ENCODE measurements around the gene PIP4P1. TPM values are rescaled to one million over a fixed set of nuclear protein-coding genes. Genes with fewer than 3 reads are reported as not detected.

Gene PIP4P1
- total and polyA plus RNA-seq, 9 of the 15 experiments (the other 6 are each of a cell fraction or from before 2014, with no cell fraction given), result 5.3 to 20.9 (median 10.7) TPM

- TF ChIP-seq TFAP4 (CRISPR knock-in tag; IDR thresholded peaks at IDR 0.05; ENCODE audit: borderline replicate concordance), result peak; percentile 90
- TF ChIP-seq RNF2 (IDR thresholded peaks at IDR 0.05), result peak; percentile 43; the same call in 1 of the 2 replicates
- no peak for TF ChIP-seq ZNF124 (CRISPR knock-in tag; IDR thresholded peaks at IDR 0.05)
- TF ChIP-seq, protein P1, sequence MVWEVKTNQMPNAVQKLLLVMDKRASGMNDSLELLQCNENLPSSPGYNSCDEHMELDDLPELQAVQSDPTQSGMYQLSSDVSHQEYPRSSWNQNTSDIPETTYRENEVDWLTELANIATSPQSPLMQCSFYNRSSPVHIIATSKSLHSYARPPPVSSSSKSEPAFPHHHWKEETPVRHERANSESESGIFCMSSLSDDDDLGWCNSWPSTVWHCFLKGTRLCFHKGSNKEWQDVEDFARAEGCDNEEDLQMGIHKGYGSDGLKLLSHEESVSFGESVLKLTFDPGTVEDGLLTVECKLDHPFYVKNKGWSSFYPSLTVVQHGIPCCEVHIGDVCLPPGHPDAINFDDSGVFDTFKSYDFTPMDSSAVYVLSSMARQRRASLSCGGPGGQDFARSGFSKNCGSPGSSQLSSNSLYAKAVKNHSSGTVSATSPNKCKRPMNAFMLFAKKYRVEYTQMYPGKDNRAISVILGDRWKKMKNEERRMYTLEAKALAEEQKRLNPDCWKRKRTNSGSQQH (CRISPR knock-in tag; IDR thresholded peaks at IDR 0.05), result peak; percentile 27; the same call in 1 of the 2 replicates
- peak; percentile 85 for TF ChIP-seq TCF3 (CRISPR knock-in tag; IDR thresholded peaks at IDR 0.05)
- TF ChIP-seq NR4A1 (CRISPR knock-in tag; IDR thresholded peaks at IDR 0.05), result no peak
- 0 out of 2 replicates have a peak, but pooled peaks have one; percentile 25 for TF ChIP-seq NR4A1 (tag; IDR thresholded peaks at IDR 0.05)
- TF ChIP-seq HMBOX1 (IDR thresholded peaks at IDR 0.05), result peak; percentile 66
- peak; percentile 40; the same call in 1 of the 2 replicates for TF ChIP-seq KLF16 (IDR thresholded peaks at IDR 0.05)
- TF ChIP-seq SOX6 (IDR thresholded peaks at IDR 0.05), result peak; percentile 52
- peak; percentile 57 for TF ChIP-seq POLR2AphosphoS5 (IDR thresholded peaks at IDR 0.05; ENCODE audit: control insufficient read depth, insufficient read depth, low read depth, low read length)
- peak; percentile 55; the same call in 1 of the 2 replicates for TF ChIP-seq NBN (IDR thresholded peaks at IDR 0.05; ENCODE audit: low read depth)
- TF ChIP-seq SMARCA4 (IDR thresholded peaks at IDR 0.05), result peak; percentile 68
- TF ChIP-seq GABPA (tag; conservative IDR thresholded peaks at IDR 0.05; ENCODE audit: low read depth), result peak; percentile 46
- TF ChIP-seq ELF4 (CRISPR knock-in tag; IDR thresholded peaks at IDR 0.05), result peak; percentile 66; the same call in 1 of the 2 replicates
- 0 out of 2 replicates have a peak, but pooled peaks have one; percentile 18 for TF ChIP-seq SPI1 (IDR thresholded peaks at IDR 0.05; ENCODE audit: borderline replicate concordance, low read depth, low read length)
- TF ChIP-seq CXXC5 (CRISPR knock-in tag; IDR thresholded peaks at IDR 0.05), result peak; percentile 28; the same call in 1 of the 2 replicates
- peak; percentile 33; the same call in 1 of the 2 replicates for TF ChIP-seq LEF1 (IDR thresholded peaks at IDR 0.05)
- TF ChIP-seq ADNP (tag; IDR thresholded peaks at IDR 0.05), result peak; percentile 54
- peak; percentile 39; the same call in 1 of the 2 replicates for TF ChIP-seq VEZF1 (CRISPR knock-in tag; IDR thresholded peaks at IDR 0.05)
- TF ChIP-seq SIX5 (IDR thresholded peaks at IDR 0.05; ENCODE audit: borderline replicate concordance in 1 of 2, insufficient read depth in 1 of 2, low read depth in 1 of 2, low read length in 2 of 2), result no peak
- TF ChIP-seq RBFOX2 (IDR thresholded peaks at IDR 0.05; ENCODE audit: low read depth, low read length), result peak; percentile 43; the same call in 1 of the 2 replicates
- 0 out of 2 replicates have a peak, but pooled peaks have one; percentile 11 for TF ChIP-seq ETV1 (tag; conservative IDR thresholded peaks at IDR 0.05; ENCODE audit: low read depth)
- TF ChIP-seq ZNF347 (CRISPR knock-in tag; IDR thresholded peaks at IDR 0.05; ENCODE audit: low read depth), result no peak
Observed at GRCh38 chr14:20477211-20477876, 16.1 kb upstream of the PIP4P1 start (continued).
